Fibroblast of villous mesenchyme (primary cell): ENCODE measurements around the gene STX10. TPM values are rescaled to one million over a fixed set of nuclear protein-coding genes. Genes with fewer than 3 reads are reported as not detected.

ENCODE experiments used
- DNase-seq: peaks from one replicate; pipeline ENCODE4 v3.0.0-alpha.2; 2010; ENCODE audit warnings: low read depth
- H3K4me3 ChIP-seq: 2 replicates; pipeline ENCODE4 v1.5.1; 2011; ENCODE audit warnings: low read depth, mild to moderate bottlenecking, low read length
- total RNA-seq: library from RNA; depleted of rRNA; stranded (reverse); fragments of >200 nt; gene quantifications from 2 replicates; pipeline ENCODE4 v1.2.3, GENCODE V29; 2012
- TF ChIP-seq, protein P1 (sequence below): IDR thresholded peaks from 2 replicates; pipeline ENCODE4 v1.5.1; 2012; ENCODE audit warnings: low read depth, mild to moderate bottlenecking, low read length; ENCODE audit not compliant: insufficient read depth

The STX10 gene
- total RNA-seq, 1 donor, result 58.3 TPM

DNA sequence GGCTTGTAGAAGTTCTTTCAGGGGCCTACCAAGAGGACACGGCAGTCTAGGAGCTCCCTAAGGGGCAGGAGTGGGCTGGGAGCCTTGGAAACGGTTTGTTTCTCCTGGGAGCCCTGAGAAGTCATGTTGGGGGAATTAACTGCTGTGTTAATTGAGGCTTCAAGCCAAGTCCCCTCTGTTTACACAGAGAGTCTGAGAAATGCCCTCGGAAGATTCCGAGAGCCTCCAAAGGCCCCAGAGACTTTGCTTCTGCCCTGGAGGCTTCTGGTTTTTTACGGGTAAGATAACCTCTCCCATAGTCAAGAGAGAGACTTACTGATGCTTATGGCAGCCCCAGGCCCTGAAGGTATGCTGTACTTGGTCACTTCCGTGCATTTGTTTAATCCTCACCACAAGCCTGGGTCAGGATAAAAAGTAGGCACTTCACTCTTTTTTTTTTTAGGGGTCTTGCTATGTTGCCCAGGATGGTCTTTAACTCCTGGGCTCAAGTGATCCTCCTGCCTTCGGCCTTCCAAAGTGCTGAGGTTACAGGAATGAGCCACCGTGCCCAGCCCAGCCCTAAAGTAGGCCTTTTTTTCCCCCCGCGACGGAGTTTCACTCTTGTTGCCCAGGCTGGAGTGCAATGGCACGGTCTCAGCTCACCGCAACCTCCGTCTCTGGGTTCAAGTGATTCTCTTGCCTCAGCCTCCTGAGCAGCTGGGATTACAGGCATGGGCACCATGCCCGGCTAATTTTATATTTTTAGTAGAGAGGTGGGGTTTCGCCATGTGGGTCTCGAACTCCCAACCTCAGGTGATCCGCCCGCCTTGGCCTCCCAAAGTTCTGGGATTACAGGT, 15.2 kb upstream of the STX10 start:
- peak; percentile 78 for DNase-seq

DNA sequence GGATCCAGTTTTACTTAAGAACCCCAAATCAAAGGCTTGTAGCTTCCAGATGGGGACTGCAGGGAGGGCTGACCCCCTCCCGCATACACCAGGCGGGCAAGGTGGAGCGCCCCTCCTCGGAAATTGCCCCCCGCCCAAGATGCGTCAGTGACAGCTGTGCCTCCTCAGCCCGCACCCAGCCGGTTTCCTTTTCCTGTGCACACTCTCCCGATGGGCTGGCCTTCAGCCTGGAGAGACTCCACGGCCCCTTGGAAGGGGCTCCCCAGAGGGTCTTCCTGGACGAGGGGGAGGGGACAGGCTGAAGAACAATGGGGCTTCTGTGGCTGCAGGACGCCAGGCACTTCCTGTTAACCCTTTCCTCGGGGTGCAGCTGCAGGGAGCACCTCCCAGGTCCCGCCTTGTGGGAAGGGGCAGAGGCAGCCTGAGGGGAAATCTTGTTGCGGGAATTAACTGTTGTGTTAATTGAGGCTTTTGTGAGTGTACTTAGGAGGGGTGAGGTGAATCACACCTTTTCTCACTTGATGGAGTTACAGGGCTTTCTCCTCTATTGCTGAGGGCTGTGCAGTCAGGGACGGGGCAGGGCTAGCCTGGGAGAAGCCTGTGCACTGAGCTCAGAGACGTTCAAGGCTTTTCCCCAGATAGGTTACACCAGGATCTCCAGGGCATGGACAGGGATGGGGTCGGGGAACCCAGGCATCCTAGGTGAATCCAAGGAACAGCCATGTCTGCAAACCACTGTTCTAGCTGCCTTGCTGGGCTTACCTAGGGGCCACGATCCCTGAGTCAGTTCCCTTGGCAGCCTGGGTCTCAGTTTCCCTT, 14.4 kb upstream of the STX10 start:
- DNase-seq, result peak; percentile 70
- TF ChIP-seq, protein P1, sequence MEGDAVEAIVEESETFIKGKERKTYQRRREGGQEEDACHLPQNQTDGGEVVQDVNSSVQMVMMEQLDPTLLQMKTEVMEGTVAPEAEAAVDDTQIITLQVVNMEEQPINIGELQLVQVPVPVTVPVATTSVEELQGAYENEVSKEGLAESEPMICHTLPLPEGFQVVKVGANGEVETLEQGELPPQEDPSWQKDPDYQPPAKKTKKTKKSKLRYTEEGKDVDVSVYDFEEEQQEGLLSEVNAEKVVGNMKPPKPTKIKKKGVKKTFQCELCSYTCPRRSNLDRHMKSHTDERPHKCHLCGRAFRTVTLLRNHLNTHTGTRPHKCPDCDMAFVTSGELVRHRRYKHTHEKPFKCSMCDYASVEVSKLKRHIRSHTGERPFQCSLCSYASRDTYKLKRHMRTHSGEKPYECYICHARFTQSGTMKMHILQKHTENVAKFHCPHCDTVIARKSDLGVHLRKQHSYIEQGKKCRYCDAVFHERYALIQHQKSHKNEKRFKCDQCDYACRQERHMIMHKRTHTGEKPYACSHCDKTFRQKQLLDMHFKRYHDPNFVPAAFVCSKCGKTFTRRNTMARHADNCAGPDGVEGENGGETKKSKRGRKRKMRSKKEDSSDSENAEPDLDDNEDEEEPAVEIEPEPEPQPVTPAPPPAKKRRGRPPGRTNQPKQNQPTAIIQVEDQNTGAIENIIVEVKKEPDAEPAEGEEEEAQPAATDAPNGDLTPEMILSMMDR, result no peak
- peak overlapping the region; percentile 22 for H3K4me3 ChIP-seq

More for the DNA sequence above, 15.2 kb upstream of the STX10 start:
- H3K4me3 ChIP-seq, result no peak overlapping the region
- TF ChIP-seq, protein P1, result no peak

DNA sequence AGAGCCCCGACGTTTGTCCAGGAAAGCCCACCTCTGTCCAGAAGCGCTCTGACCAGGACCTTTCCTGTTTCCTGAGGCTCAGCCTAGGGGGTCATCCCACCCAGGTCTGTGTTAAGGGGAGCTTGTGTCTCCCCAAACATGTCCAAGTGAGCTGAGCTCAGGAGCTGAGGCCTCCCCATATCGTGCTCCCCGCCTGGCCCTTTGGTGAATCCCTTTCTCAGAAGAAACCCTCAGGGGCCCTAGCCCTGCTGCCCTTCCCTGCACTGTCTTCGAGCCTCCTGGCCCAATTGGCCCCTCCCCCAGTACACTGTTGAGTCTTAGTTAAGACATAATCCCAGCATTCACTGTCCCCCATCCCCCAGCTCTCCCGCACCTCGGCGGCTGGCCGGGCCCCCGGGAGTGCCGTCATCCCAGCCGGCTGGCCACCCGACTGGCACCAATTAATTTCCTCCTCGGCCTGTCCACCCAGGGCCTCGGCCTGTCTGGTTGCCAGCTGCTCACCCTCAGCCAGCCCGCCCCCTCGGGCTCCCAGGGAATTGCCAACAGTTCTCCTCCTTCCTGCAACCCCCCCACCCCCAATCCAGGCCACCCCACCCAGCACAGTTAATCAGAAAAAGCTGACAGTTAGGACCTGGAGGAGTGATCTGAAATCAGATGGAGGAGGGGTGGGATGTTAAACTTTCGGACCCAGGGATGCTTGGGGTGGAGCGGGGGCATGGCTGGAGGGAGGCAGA, 13.6 kb upstream of the STX10 start:
- DNase-seq, result peak; percentile 93
- TF ChIP-seq, protein P1, result no peak
- peak overlapping the region; percentile 37 for H3K4me3 ChIP-seq

DNA sequence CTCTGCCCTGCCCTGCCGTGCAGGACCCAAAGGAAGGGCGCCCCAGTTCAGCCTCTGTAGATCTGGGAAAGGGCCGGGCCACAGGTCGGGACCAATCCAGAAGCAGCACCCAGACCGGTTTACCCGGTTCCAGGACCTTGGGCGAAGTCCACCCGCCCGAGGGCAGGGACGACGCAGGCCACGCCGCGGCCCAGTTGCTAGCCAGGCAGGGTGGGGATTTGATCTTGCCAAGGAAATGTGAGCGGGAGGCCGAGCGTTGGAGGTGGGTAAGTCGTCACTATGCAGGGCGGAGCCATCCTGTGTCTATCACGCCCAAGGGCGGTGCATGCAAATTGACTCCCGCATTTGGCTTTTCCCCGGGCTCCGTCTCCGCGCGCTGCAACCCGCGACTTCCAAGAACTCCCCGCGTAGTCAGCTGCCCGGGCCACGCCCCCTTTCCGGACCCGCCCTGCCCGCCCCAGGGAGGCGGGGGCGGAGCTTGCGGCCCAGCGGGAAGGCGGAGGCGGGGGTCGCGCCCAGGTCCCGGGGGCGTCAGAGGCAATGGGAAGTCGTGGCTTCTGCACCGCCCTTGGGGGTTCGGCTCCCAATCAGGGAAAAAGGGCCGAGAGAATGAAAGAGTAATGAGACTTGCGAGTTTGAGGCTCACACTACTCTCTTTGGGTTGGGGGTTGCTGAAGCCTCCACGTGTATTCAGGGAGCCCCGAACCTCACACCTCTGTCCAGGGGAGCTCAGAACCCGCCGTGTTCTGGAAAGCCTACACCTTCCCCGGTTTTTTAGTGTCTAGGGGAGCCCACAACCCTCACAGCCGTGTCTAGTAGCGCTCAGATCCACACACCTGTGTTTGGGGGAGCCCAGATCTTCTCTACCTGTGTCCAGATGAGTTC, 12.8 kb upstream of the STX10 start:
- DNase-seq, result peak; percentile 98
- peak overlapping the region; percentile 44 for H3K4me3 ChIP-seq
- TF ChIP-seq, protein P1, result no peak

DNA sequence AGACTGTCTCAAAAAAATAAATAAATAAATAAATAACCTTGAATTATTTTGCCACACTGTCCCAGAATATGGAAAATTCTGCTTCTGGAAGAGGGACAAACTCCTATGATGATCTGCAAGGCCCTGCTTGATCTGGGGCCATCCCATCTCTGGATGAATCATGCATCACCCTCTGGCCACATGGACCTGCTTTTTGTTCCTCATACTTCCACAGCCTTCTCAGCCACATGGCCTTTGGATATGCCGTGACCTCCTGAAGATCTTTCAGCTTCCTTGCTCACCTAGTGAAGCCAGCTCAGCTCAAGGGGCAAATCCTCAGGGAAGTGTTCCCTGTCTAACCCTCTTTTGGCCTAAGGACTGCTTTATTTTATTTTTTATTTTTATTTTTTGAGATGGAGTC, 10.4 kb upstream of the STX10 start:
- TF ChIP-seq, protein P1, result no peak
- no peak overlapping the region for H3K4me3 ChIP-seq
- DNase-seq, result no peak

DNA sequence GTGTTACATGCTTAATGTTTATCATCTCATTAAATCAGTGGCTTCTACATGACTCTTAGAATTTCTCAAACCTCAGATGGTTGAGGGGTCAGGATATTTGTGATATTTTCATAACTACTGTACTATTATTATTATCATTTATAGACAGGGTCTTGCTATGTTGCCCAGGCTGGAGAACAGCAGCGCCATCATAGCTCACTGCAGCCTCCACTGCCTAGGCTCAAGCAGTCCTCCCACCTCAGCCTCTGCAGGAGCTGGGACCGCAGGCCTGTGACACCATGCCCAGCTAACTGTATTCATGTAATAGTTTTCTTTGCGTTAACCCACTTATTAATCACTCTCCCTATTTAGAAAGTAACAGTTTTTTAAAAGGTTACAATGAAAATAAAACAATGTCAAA, 9.5 kb upstream of the STX10 start:
- H3K4me3 ChIP-seq, result no peak overlapping the region
- TF ChIP-seq, protein P1, result no peak
- no peak for DNase-seq
